Measurements from ENCODE around the gene NPR3.

Gene NPR3

DNA sequence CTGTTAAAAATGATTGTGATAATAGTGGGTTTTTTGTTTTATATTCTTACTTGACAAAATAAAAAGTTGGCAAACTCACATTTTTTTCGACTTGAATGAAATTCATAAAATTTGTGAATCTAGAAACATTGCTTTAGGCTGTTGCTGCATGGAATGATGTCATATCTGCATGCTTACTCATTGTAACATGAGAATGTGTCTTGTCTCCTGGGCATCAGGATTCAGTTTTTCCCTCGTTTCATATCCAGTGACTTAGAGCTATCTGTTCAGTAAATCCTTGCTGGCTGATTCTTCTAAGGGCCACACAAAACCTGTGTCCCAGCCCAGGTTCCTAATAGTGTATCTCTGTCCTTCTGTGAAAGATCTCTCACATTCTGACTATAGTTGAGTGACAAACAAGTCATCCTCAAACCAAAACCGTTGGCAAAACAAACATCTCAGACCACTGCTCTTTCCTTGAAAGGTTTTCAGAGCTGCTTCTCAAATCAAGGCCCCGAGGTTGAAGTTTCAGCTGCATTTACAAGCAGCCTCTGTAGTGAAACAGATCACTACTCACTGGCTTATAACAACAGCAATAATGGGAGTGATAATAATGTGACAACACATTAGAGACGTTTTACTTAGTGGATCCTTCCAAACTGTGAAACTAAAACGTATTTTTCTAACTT lies 95.0 kb downstream of the NPR3 start:
- no peak for DNase-seq (ENCODE audit: low spot score)

DNA sequence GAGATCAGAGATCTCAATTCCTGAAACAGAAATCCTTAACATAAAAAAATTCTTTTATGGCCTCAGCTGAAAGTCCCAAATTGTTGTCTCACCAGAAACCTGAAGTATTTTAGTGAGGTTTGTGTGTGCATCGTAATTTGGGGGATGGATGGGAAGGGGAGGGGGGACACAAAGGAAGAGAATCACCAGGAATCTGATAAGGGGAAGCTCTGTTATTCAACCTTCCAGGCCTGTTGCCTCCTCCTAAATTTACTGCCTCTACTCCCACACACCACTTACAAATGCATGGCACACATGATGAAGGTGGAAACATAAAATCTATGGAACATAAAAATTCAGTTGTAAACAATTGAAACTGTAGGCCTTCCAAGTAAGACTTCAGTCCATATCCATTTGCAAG lies 97.7 kb downstream of the NPR3 start:
- DNase-seq (ENCODE audit: low spot score): no peak

DNA sequence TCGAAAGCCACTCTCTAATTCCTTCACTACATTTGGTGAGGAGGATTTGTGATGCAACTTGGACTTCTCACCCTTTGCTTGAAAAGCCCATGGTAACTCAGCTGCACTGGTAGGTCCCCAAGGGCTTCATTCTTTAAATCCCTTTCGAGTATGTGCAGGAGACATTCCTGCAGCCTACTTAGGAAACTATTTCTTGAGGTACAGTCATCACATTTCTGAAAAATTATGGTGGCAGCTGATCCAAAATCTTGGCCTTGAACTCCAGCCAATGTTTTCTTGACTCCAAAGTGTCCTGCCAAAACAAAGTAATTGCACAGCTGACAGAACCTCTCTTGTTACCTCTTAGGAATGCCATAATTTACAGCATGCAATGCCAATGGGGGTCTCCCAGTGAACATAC lies 99.7 kb downstream of the NPR3 start:
- DNase-seq (ENCODE audit: low spot score): no peak

DNA sequence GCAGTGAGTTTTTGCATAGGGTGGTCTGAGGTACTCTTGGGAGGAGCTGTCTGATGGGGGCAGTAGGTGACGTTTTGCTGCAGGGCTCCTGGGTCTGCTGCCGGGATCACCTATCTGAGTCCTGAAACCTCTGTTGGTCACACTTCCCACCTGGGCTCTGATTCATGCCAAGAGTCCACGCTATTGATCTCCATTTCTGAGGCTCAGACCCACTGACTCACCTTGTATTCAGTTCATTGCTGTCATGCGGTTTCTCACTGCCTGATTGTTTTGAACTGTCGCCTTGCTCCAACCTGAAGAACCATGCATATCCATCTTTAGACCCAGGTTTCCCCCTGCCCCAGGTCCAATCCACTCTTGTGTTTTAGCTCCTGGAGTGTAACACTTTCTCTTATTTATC lies 101.3 kb downstream of the NPR3 start:
- no peak for DNase-seq (ENCODE audit: low spot score)

DNA sequence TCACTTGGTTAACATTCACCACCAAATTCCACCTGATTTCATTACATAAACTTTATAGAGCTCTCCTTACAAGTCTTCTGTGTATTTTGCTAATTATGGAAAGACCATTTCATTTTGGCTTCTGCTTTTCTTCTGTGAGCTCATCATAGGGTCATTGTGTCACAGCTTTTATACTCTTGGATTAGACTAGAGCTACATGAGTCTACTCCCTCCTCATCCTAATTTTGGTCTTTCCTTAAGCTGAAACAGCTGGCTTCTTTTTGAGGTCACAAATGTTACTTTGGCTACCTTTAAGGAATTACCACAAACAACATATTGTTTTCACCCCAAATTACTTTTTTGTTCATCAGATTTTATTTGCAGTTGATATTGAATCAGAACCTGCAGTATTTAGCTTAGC lies 103.0 kb downstream of the NPR3 start:
- DNase-seq (ENCODE audit: low spot score): no peak

DNA sequence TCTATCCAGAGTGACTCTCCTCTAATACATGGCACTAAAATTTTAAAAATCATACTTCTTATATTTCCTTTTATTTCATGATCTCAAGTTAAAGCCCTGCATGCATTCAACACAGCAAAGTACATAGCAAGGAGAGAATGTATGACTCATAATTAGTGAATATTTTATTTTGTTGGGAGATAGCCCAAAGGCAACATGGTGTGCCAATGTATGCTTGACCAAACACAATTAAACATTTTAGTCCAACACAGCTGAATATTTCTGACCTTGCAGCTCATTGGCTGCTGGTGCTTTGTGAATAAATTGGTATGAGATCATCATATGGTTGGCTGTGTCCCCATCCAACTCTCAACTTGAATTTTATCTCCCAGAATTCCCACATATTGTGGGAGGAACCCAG lies 103.5 kb downstream of the NPR3 start:
- no peak for DNase-seq (ENCODE audit: low spot score)

DNA sequence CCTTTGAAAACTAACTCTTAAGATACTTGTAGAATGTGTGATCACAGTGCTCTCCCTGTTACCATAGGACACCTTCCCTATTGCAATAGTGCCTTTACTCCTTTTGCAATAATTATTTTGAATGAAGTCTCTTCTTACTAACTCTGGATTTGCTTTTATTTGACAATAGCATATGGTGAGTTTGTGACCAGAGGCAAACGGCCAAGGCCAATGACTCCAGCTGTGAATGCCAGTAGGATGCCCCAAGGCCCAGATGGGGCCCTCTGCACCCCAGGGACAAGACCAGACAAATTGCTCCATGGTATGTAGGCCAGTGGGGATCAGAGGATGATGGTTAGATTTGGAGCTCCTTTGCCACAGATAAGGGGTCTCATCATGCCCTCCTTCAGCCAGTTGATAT lies 116.9 kb downstream of the NPR3 start:
- no peak for DNase-seq (ENCODE audit: low spot score)

DNA sequence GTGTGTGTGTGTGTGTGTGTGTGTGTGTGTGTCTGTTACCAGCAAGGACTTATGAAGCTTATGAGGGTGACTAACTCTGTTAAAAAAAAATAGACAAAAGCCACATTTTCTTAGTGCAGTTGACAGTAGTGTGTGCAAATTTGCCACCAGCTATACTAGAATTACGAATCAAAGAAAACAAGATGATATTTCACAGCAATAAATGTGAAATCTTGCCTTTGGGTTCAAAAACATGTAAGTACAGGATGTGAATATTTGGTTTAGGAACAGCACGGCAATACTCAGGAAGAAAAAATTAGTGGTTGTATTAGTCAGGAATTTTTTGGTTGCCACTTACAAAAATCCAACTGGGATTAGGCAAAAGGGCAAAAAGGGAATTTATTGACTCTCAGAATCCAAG lies 117.4 kb downstream of the NPR3 start:
- no peak for DNase-seq (ENCODE audit: low spot score)

DNA sequence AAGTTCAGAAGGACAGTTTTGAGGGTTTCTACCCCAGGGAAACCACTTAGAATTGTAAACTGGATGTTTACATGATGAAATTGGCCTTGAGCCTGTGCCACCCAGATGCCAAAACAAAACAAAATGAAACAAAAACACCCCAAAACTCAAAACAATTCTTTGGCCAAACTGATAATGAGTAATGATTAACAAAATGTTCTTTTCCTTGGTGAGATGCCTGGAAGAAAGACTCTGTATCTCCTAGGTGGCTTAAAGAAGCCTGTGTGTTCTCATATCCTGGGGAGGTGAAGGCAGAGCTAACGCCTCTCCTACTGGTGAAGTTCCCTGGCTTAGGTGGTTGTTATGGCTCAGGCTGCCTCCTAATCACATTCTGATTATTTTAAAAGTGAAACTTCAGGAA lies 120.5 kb downstream of the NPR3 start:
- DNase-seq (ENCODE audit: low spot score): no peak

DNA sequence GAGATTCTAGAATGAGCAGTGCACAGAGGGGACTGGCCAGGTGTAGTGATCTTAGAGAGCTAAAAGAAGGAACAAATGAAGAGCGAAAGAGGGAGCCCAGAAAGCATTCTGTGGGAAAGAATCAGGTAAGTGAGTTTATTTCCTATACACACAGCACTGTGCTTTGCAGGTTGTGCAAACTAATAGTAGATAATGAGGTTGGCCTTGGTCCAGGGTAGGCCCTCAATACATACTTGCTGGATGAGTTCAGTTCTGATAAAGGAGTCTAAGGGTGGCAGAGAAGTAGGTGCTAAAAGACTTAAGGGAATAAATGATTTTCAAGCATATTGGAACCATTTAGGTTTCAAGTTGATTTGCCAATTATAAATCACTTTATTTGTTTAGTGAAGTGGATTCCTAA lies 122.0 kb downstream of the NPR3 start:
- no peak for DNase-seq (ENCODE audit: low spot score)

DNA sequence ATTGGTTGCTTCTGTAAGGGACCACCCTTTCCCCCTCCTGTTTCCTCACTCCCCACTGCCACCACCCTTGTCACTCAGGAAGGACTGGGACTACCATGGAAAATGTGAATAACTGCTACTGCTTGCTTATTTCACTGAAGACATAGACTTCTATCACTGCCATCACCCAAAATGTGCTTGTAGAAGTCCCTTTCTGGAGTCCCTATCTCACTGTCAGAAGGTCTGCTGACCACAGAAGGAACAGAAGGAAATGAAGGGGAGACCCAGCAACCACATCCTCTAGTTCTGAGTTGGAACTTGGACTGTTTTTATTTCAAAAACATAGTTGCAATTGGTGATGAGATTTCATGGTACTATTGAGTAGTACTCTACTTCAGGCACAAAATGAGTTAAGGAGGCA lies 122.5 kb downstream of the NPR3 start:
- DNase-seq (ENCODE audit: low spot score): no peak

DNA sequence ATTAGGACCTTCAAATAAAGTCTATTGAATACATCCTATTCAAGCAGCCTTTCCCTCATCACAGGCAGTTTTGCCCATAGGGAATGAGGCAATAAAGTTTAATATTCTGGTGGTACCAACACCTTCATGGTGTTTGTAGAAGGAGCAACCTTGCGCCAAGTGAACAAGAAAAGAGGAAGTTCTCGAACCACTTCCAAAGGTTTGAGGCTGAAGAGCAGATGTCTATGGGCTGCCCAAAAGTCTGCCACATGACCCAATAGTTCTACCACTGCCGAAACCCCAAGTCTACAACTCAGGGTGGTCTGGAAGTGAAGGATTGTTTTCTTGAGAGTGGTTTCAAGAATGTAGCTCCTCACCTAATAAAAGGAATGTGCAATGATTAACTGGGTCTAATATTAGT lies 123.1 kb downstream of the NPR3 start:
- DNase-seq (ENCODE audit: low spot score): no peak

DNA sequence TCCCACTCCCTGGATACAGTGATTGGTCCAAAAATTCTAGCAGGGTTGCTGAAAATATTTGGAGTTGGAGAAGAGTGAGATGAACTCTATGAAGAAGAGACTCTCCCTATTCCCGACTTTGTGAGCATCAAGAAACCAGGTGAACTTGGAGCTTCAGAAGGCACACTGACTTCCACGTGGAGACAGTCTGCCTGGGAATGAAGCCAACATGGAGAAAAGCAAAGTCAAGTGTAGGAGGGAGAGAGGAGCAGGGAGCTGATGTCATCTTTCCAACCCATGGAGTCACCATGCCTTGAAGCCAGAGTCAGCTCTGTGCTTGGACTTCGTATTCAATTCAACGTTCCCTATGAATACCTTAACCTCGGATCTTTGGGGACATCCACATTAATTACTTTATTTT lies 125.1 kb downstream of the NPR3 start:
- DNase-seq (ENCODE audit: low spot score): no peak

DNA sequence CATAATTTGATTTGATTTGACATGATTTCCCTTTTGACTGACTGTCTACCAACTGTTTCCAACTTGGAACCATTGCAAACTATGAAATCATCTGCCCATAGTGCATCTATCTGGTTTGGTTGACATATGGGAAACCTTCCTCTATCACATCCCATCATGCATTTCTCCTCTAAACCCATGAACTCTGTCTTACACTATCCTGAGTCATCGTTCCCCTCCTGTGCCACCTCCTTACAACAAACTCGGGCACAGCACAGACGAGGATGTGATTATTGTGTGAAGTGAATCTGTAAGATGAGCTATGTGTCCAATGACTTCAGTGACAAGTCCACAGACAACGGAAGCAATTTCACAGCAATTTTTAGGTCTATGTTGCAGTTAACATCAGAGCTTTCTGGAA lies 126.1 kb downstream of the NPR3 start:
- no peak for DNase-seq (ENCODE audit: low spot score)

DNA sequence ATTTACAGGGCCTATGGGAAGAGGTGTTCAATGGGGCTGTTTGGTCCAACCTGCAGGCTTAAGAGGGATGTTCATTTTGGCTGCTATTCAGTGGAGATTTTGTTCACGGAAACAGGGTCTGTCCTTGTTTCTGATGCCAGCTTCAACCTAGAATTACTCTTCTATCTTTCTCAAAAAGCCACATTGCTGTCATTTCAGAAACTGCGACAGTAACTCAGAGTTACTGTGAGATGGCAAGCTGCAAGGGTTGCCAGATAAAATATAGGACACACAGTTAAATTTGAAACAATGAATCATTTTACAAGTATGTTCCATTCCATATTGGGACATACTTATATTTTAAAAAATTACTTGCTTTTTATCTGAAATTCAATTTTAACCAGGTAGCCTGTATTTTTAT lies 128.0 kb downstream of the NPR3 start:
- no peak for DNase-seq (ENCODE audit: low spot score)

DNA sequence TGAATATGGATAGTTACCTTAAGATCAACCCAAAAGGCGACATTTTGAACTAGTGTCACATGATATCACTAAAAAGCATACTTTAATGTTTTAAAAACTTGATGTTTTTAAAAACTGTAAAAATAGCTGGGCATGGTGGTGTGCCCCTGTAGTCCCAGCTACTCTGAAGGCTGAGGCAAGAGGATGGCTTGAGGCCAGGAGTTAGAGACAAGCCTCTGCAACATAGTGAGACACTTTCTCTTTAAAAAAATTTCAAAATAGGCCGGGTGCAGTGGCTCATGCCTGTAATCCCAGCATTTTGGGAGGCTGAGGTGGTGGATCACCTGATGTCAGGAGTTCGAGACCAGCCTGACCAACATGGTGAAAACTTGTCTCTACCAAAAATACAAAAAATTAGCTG lies 129.5 kb downstream of the NPR3 start:
- DNase-seq (ENCODE audit: low spot score): no peak

All from SK-N-DZ (cell line).